HG02759 (cell line): ENCODE measurements around the gene DDAH2.

Source experiments
- ATAC-seq: cut with Tn5 transposase; IDR thresholded peaks from one replicate; pipeline ENCODE4 v1.9.1; 2021; ENCODE audit warnings: mild to moderate bottlenecking, moderate library complexity; ENCODE audit not compliant: unreplicated experiment

DDAH2 gene

GRCh38 chr6:31691564-31692108, 37.5 kb downstream of the DDAH2 start:
- no peak for ATAC-seq

GRCh38 chr6:31691078-31691463, 38.0 kb downstream of the DDAH2 start:
- ATAC-seq: no peak

GRCh38 chr6:31690231-31691077, 38.6 kb downstream of the DDAH2 start:
- no peak for ATAC-seq

GRCh38 chr6:31689249-31690110, 39.6 kb downstream of the DDAH2 start:
- no peak for ATAC-seq

- no peak for ATAC-seq
Observed at GRCh38 chr6:31687860-31688693, 41.0 kb downstream of the DDAH2 start.

GRCh38 chr6:31687321-31687720, 41.8 kb downstream of the DDAH2 start:
- ATAC-seq: no peak

- ATAC-seq: no peak
Observed at GRCh38 chr6:31686483-31686882, 42.6 kb downstream of the DDAH2 start.

GRCh38 chr6:31683591-31683990, 45.5 kb downstream of the DDAH2 start:
- no peak for ATAC-seq

- no peak for ATAC-seq
Observed at GRCh38 chr6:31681135-31681671, 47.9 kb downstream of the DDAH2 start.

GRCh38 chr6:31680226-31681134, 48.6 kb downstream of the DDAH2 start, which contains the start of gene LY6G5C:
Gene LY6G5C (minus strand): TSS chr6:31681067. CDS start chr6:31680373, 694 bp downstream.
- ATAC-seq: no peak

- ATAC-seq: no peak
Observed at GRCh38 chr6:31677955-31678354, 51.1 kb downstream of the DDAH2 start.
